ENCODE measurements around the gene VTN.

The VTN gene

GRCh38 chr17:28319598-28319935 is 50.5 kb downstream of the VTN start:
- no peak for DNase-seq (ENCODE audit: low read depth)
- H3K4me3 ChIP-seq (ENCODE audit: low read depth, low read length): peak overlapping the region; percentile 92
- TF ChIP-seq CTCF (IDR thresholded peaks at IDR 0.05; ENCODE audit: control insufficient read depth, extremely low read depth, insufficient read depth): no peak

- H3K4me3 ChIP-seq (ENCODE audit: low read depth, low read length): peak within 1 kb of the TSS; percentile 92
- TF ChIP-seq CTCF (IDR thresholded peaks at IDR 0.05; ENCODE audit: control insufficient read depth, extremely low read depth, insufficient read depth): 0 out of 2 replicates have a peak, but pooled peaks have one; percentile 6
- peak; percentile 96 for DNase-seq (ENCODE audit: low read depth)
These were observed 51.1 kb downstream of the VTN start, which contains the start of gene TMEM97 for GRCh38 chr17:28318759-28319597. TSS of gene TMEM97 (plus strand) at chr17:28319200. CDS start at chr17:28319240, 40 bp downstream.

GRCh38 chr17:28317966-28318758 is 51.9 kb downstream of the VTN start:
- no peak for DNase-seq (ENCODE audit: low read depth)

More at GRCh38 chr17:28317966-28318758, 51.9 kb downstream of the VTN start:
- no peak for TF ChIP-seq CTCF (IDR thresholded peaks at IDR 0.05; ENCODE audit: control insufficient read depth, extremely low read depth, insufficient read depth)
- H3K4me3 ChIP-seq (ENCODE audit: low read depth, low read length): peak overlapping the region; percentile 92
